Dermis blood vessel endothelial cell (primary cell): Measurements from ENCODE around the gene OR51E2. TPM values are rescaled to one million over a fixed set of nuclear protein-coding genes. Genes with fewer than 3 reads are reported as not detected.

ENCODE experiments used
- DNase-seq: peaks from one replicate; pipeline ENCODE4 v3.0.0; 2010
- total RNA-seq: library from RNA; depleted of rRNA; stranded (reverse); fragments of >200 nt; gene quantifications from 2 replicates; pipeline ENCODE4 v1.2.3, GENCODE V29; 2014

Gene OR51E2
- total RNA-seq, 1 donor from 2014 or later: not detected

DNA sequence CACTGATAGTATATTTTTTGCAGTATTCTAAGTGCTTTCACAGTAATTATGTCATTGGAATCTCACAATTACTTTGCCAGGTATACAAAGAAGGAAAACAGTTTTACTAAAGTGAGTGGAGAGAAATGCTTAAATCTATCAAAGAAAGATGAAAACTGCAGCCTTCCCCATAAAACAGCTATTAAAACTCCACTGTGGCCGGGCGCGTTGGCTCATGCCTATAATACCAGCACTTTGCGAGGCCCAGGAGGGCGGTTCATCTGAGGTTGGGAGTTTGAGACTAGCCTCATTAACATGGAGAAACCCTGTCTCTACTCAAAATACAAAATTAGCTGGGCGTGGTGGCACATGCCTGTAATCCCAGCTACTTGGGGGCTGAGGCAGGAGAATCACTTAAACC, 34.8 kb downstream of the OR51E2 start:
- no peak for DNase-seq

DNA sequence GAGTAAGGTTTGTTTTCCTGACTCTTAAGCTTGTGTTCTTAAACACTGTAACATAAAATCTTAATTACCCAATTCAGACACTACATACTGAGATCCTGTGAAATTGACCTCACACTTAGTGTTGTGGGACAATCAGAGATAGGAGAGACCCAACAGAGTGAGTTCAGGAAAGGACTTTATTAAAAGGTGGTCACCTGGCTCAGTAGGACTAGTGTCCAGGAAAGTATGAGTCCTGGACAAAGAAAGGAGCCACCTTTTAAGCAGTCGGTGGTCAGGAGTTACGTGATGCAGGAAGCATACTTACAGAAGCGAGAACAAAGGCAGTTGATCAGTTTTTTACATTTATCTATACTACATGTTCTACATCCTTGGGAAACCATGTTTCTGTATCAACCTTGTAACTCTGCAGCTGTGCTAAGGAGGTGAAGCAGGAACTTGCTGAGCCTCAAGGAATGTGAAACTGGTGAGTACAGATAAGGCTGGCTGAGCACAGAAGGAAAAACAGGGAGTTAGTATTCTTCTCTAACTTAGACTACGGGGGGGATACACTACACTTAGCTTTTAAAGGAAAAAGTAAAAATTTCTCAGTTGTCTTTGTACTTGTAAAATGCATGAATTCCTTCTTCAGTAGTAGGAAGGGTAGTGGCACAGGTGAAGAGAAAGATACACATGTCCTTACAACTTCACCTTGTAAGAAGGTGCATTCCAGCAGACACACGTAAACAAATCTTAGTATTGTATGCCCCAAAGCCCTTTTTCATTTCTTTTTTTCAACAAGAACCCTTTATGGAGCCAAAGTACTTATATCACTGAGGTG, 38.8 kb downstream of the OR51E2 start:
- DNase-seq: no peak

DNA sequence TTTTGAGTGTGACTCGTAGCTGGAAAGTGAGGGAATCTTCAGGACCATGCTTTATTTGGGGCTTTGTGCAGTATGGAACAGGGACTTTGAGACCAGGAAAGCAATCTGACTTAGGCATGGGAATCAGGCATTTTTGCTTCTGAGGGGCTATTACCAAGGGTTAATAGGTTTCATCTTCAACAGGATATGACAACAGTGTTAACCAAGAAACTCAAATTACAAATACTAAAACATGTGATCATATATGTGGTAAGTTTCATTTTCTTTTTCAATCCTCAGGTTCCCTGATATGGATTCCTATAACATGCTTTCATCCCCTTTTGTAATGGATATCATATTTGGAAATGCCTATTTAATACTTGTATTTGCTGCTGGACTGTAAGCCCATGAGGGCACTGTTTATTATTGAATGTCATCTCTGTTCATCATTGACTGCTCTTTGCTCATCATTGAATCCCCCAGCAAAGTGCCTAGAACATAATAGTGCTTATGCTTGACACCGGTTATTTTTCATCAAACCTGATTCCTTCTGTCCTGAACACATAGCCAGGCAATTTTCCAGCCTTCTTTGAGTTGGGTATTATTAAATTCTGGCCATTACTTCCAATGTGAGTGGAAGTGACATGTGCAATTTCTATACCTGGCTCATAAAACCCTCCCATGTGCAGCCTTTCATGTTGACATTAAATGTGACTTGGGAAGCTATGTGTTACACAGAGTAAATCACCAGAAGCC, 42.9 kb downstream of the OR51E2 start:
- no peak for DNase-seq

DNA sequence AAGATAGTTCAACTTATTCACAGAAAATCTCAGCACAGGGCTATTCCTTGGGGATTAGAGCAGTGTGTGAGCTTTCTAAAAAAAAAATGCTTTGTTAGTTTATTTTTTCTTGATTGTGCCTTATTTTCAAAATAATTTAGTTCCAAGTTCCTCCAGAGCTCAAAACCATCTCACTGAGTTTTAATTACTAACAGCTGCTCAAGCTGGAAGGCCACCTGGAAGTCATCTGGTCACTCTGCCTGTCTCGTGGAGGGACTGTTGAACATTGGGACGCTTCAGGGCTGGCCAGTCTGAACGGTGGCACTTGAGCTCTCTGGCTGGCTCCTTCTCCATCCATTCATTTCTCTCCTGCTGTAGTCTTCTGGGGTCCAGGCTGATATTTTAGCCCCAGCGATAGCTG, 49.9 kb downstream of the OR51E2 start:
- DNase-seq: no peak

DNA sequence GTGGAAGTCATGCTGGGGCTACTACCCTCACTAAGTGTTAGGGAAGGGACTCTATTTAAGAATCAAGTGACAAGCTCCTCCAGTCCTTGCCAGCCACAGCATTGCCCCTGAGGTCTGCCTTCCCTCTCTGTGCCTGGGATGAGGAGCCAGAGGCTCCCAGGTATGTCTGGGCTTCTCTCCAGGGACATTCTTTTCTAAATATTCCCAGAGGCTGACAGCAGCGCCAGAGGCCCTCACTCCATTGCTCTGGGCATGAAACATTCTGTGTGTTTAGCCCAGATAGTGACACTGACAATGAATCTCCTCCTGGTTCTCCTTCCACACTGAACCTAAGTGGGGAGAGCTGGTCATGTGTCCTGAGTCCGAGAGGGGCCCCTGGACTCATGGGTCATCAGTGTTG, 51.7 kb downstream of the OR51E2 start:
- no peak for DNase-seq

DNA sequence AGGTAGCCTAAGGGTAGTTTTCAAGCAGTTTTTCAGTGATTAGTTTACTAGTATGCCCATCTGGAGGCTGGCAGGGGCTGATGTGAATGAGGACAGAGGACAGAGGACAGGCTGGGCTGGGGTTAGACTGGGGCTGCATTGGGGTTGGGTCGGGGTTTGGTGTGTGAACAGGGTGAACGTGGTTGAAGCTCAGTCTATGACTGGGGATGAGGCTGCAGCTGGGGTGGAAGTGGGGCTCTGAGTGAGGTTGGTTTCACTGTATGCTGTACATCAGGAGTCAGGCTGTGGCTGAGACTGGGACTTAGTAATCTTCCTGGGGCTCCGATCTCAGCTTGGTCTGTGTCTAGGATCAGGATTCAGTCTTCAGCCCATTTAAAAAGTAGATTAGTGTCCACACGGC, 53.4 kb downstream of the OR51E2 start:
- DNase-seq: no peak

DNA sequence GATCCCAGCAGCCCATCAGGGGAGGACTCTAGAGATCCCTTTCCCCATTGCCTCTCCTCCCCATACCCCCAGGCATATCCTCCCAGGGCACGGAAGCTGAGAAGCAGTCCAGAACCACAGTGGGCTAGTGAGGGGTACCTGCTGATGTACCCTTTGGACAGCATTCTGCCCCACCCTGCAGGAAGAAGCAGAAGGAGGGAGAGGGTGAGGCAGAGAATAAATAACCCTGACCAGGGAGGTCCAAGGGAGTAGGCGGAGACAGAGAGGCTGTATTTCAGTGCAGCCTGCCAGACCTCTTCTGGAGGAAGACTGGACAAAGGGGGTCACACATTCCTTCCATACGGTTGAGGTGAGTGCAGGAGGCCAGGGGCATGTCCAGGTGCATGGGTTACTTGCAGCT, 54.0 kb downstream of the OR51E2 start, which contains the start of gene OR51E1:
Gene OR51E1, plus strand, starts transcription at position 301 of the 400 bp plus-strand sequence. CDS start 8,545 bp downstream, outside the sequence.
- no peak for DNase-seq

DNA sequence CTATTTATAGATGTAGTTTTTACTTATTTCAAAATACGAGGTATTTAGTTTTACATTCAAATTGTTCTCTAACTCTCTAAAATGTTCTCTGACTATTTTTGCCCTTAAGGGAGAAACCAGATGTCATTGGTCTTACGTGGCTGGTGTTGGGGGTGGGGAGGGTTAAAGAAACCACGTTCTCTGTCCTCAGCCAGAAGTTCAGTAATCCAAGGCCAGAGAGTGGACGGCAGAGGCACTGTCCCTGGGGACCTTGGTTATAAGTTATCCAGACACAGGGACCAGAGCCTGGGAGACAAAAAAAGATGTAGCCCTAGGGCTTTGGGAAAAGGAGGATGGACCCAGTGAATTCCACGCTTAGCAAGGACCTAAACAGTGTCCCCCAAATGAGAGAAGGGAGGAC, 54.6 kb downstream of the OR51E2 start:
- DNase-seq: no peak

DNA sequence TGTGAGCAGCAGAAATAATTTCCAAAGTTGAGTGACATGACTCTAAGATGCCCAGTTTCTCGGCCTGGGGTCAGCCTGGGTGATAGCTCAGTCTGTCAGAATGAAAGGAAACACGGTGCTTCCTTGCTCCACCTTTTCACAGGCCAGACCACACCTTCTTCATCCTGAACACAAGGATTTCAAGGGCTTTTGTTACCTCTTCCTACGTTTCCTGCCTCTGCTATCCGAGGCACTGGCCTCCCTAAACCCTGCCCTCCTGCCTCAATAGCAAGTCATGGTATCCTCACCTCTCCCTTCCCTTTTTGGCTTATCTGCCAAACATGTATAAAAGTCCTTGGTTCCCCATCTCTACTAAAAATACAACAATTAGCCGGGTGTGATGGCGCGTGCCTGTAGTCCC, 55.6 kb downstream of the OR51E2 start:
- no peak for DNase-seq

DNA sequence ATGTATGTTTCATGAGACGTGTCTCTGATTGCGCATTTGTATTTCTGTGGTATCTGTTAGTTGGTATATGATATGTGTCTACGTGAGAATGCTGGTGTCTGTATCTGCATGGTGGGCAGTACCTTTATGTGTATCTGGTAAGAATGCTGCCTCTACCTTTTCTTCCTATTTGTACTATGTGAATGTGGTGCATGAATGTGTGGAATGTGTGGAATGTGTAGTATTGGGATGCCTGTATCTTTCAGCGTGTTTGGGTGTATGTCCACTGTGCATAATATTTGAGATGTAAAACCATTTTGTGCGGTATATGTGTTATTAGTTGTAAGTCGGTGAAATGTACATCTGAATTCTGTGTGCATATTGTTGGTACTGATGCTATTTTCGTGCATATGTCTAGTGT, 56.2 kb downstream of the OR51E2 start:
- DNase-seq: no peak

DNA sequence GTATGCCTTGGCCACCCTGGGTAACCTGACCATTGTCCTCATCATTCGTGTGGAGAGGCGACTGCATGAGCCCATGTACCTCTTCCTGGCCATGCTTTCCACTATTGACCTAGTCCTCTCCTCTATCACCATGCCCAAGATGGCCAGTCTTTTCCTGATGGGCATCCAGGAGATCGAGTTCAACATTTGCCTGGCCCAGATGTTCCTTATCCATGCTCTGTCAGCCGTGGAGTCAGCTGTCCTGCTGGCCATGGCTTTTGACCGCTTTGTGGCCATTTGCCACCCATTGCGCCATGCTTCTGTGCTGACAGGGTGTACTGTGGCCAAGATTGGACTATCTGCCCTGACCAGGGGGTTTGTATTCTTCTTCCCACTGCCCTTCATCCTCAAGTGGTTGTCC, 57.7 kb downstream of the OR51E2 start:
- DNase-seq: no peak

DNA sequence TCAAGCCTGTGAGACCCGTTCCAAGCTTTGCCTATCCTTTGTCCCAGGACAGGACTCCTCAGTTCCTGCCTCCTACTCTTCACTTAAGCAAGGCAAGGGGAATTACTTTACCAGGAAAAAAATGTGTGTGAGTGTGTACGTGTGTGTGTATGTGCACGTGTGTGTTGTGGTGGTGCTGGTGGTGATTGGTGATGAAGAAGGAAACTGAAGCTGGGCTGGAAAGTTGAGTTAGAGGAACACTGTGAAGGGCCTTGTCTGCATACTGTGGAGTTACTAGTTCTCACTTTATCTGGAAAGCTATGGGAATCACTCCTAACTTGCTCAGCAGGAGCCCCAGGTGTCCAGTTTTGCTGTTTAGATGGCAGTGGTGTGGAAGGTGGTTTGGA, 60.0 kb downstream of the OR51E2 start:
- no peak for DNase-seq

DNA sequence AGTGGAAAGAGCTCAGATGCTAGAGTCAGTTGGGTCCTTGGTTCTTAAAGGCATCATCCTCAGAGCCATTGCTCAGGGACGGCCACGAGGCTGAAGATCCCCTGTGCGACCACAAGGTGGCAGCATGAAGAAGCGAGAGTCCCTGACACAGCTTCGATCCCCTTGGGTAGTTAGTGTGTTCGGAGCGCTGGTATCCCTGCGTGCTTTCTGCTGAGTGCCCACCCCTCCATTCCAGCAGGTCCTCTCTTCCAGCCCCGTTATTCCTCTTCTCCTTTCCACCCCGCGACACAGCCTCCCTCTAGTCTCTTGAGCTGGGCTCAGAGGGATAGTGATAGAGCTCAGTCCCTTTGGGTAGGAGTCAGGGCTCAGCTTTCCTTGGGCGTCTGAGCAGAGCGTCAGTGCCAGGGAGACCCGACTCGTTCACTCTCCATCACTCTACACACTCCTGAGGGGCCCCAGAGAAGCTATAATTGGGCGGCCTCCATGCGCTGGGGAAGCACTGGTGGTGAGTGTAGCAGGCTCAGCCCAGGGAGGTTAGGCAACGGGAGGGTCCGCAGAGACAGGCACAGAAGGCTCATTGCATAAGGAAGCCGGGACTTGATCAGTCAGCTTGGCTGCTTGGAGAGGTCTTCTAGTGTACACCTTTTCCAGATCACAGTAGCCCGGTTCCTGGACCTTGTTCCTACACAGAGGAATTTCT, 60.5 kb downstream of the OR51E2 start, which contains the start of gene OR51D1:
Gene OR51D1, plus strand, starts transcription at position 516 of the 700 bp plus-strand sequence. CDS start 2,314 bp downstream, outside the sequence.
- DNase-seq: peak; percentile 80

DNA sequence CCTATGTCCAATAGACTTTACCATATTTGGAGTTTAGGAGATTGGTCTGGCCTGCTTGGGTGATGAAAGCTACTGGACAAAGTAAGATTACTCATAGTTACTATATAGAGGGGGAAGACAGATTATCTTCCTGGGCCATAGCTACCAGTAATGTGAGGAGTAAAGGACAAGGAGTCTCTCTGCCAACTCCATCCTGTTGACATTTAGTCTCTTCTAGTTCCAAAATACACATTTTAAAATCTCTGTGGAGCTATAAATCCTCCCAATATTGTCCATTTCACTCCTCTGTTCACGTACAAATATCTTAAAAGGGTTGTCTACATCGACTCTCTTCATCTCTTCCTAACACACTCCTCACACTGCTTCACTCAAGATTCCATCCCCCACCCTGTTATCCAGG, 61.5 kb downstream of the OR51E2 start:
- no peak for DNase-seq

Other genes with a start within 250 kb of the OR51E2 start
- gene OR52K2, start 248.6 kb downstream of the OR51E2 start, total RNA-seq: not detected in 2 replicates
- not detected in 2 replicates for gene OR52K1, start 215.2 kb downstream of the OR51E2 start, total RNA-seq
- gene OR52M1, start 152.7 kb downstream of the OR51E2 start, total RNA-seq: not detected in 2 replicates
- gene OR52I2, start 116.1 kb downstream of the OR51E2 start, total RNA-seq: not detected in 2 replicates
- gene OR52I1, start 103.8 kb downstream of the OR51E2 start, total RNA-seq: not detected in 2 replicates
- gene TRIM68, start 89.6 kb downstream of the OR51E2 start, total RNA-seq: 11.8 and 13.1 TPM in 2 replicates
- gene OR51D1, start 60.4 kb downstream of the OR51E2 start, total RNA-seq: not detected in 2 replicates
- gene OR51E1, start 53.9 kb downstream of the OR51E2 start, total RNA-seq: not detected in 2 replicates
- gene MMP26, start 6.9 kb upstream of the OR51E2 start, total RNA-seq: not detected in 2 replicates
- gene OR51F1, start 72.1 kb upstream of the OR51E2 start, total RNA-seq: not detected in 2 replicates
- gene OR52R1, start 106.5 kb upstream of the OR51E2 start, total RNA-seq: not detected in 2 replicates
- not detected in 2 replicates for gene OR51F2, start 123.5 kb upstream of the OR51E2 start, total RNA-seq
- not detected in 2 replicates for gene OR51S1, start 151.4 kb upstream of the OR51E2 start, total RNA-seq
- gene OR51T1, start 184.0 kb upstream of the OR51E2 start, total RNA-seq: not detected in 2 replicates
- gene OR51A7, start 205.9 kb upstream of the OR51E2 start, total RNA-seq: not detected in 2 replicates
- not detected in 2 replicates for gene OR51G2, start 221.5 kb upstream of the OR51E2 start, total RNA-seq
- gene OR51G1, start 226.5 kb upstream of the OR51E2 start, total RNA-seq: not detected in 2 replicates
- not detected in 2 replicates for gene OR51A4, start 249.8 kb upstream of the OR51E2 start, total RNA-seq